Measurements from ENCODE around the gene SOAT2. TPM values are rescaled to one million over a fixed set of nuclear protein-coding genes. Genes with fewer than 3 reads are reported as not detected.

SOAT2 gene
- total and polyA plus RNA-seq, 2 of the 4 experiments (the other 2 are of a cell fraction) = 0.18 to 0.39 TPM

GRCh38 chr12:53147653-53148052 is 44.4 kb downstream of the SOAT2 start:
- intact Hi-C loops (cut with micrococcal nuclease) (loop anchor here (5.0 kb wide), 1 partner anchor 40 kb away; no protein-coding TSS in a partner anchor), in situ Hi-C loops (cut with MboI; ENCODE audit: low sequenced_read_pairs) (no loop called here), dilution Hi-C loops (cut with HindIII; ENCODE audit: low sequenced_read_pairs, unreplicated experiment) (no loop called here)
- Histone ChIP-seq H3K56ac (ENCODE audit: extremely low read depth, insufficient read depth, low read length) (no peak overlapping the region), H3K27ac (ENCODE audit: insufficient read depth, low read length) (no peak overlapping the region), H4K8ac (ENCODE audit: low read depth in 2 of 2, low read length in 2 of 2) (no peak overlapping the region), H3K18ac (ENCODE audit: low read depth, low read length) (no peak overlapping the region), H3K4me2 (ENCODE audit: low read depth, low read length) (no peak overlapping the region), H3K4me3 (ENCODE audit: insufficient read depth, low read depth, low read length) (no peak overlapping the region), H2BK120ac (ENCODE audit: low read depth, low read length) (no peak overlapping the region), H2BK20ac (ENCODE audit: low read depth, low read length) (no peak overlapping the region), H4K91ac (ENCODE audit: insufficient read depth, low read depth, low read length) (no peak overlapping the region), H2AFZ (replicated peaks; ENCODE audit: low read length, poor library complexity) (no peak overlapping the region), H3K4me1 (ENCODE audit: control insufficient read depth, insufficient read depth, low read length) (no peaks in the 10 kb centered on the region), H3K9me1 (ENCODE audit: insufficient read depth, low read length) (no peaks in the 10 kb centered on the region), H3K14ac (replicated peaks; ENCODE audit: low read depth, low read length) (no peak overlapping the region), H2BK5ac (ENCODE audit: low read depth, low read length, poor library complexity, severe bottlenecking) (no peak overlapping the region), H3K4ac (ENCODE audit: low read depth, low read length) (no peak overlapping the region), H3K23ac (ENCODE audit: low read depth, low read length) (no peak overlapping the region), H3K36me3 (ENCODE audit: control insufficient read depth, insufficient read depth, low read length) (no peaks in the 10 kb centered on the region), H2BK15ac (ENCODE audit: low read depth, low read length) (no peak overlapping the region), H3K79me1 (ENCODE audit: low read depth in 1 of 2, low read length in 2 of 2) (no peaks in the 10 kb centered on the region), H3K27me3 (ENCODE audit: control insufficient read depth, insufficient read depth, low read length) (no peaks in the 10 kb centered on the region), H4K20me1 (ENCODE audit: insufficient read depth, low read length) (no peaks in the 10 kb centered on the region), H2AK5ac (ENCODE audit: low read depth, low read length) (no peak overlapping the region), H2AK9ac (replicated peaks; ENCODE audit: low read depth, low read length, poor library complexity) (no peak overlapping the region), H3K9me3 (ENCODE audit: control insufficient read depth, insufficient read depth, low read length) (no peaks in the 10 kb centered on the region), H4K5ac (ENCODE audit: low read depth, low read length) (no peak overlapping the region), H3K9ac (ENCODE audit: low read depth, low read length) (no peak overlapping the region)
- no CpG with 5 or more reads among the region's 15 CpGs for WGBS, 2 experiments (ENCODE audit: extremely low coverage in 2 of 2, insufficient read length in 1 of 2)
- no TSS peak for BruUV-seq (replicated peaks)
- ChIA-PET POLR2A (ENCODE audit: unreplicated experiment) (no interaction called here), CTCF (no interaction called here)
- no peak for ATAC-seq (ENCODE audit: low read depth)
- TF ChIP-seq BHLHE40 (IDR thresholded peaks at IDR 0.05; ENCODE audit: low read depth, low read length) (no peak), CEBPB (IDR thresholded peaks at IDR 0.05; ENCODE audit: low read depth, low read length) (no peak), CTCF (conservative IDR thresholded peaks at IDR 0.05; ENCODE audit: low read depth, low read length) (no peak), FOS (IDR thresholded peaks at IDR 0.05; ENCODE audit: low read depth, low read length) (no peak), MAZ (IDR thresholded peaks at IDR 0.05; ENCODE audit: borderline replicate concordance, low read depth, low read length) (no peak), MXI1 (IDR thresholded peaks at IDR 0.05; ENCODE audit: borderline replicate concordance, low read depth, low read length) (no peak), CHD1 (IDR thresholded peaks at IDR 0.05; ENCODE audit: low read depth, low read length) (no peak), MAFK (IDR thresholded peaks at IDR 0.05; ENCODE audit: low read depth, low read length) (no peak)
- TF ChIP-seq, protein P1, sequence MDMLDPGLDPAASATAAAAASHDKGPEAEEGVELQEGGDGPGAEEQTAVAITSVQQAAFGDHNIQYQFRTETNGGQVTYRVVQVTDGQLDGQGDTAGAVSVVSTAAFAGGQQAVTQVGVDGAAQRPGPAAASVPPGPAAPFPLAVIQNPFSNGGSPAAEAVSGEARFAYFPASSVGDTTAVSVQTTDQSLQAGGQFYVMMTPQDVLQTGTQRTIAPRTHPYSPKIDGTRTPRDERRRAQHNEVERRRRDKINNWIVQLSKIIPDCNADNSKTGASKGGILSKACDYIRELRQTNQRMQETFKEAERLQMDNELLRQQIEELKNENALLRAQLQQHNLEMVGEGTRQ (IDR thresholded peaks at IDR 0.05; ENCODE audit: low read depth, low read length) = no peak
- TF ChIP-seq, protein P2, sequence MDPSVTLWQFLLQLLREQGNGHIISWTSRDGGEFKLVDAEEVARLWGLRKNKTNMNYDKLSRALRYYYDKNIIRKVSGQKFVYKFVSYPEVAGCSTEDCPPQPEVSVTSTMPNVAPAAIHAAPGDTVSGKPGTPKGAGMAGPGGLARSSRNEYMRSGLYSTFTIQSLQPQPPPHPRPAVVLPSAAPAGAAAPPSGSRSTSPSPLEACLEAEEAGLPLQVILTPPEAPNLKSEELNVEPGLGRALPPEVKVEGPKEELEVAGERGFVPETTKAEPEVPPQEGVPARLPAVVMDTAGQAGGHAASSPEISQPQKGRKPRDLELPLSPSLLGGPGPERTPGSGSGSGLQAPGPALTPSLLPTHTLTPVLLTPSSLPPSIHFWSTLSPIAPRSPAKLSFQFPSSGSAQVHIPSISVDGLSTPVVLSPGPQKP (IDR thresholded peaks at IDR 0.05; ENCODE audit: borderline replicate concordance, low read depth, low read length) = no peak
- DNase-seq = no peak
